ENCODE data around the gene MAPK14.

The MAPK14 gene

GRCh38 chr6:36035225-36035624 is 7.6 kb downstream of the MAPK14 start:
- in situ Hi-C loops (cut with HindIII; ENCODE audit: low sequenced_read_pairs): no loop called here

GRCh38 chr6:36038120-36038876 is 10.7 kb downstream of the MAPK14 start:
- in situ Hi-C loops (cut with HindIII; ENCODE audit: low sequenced_read_pairs): no loop called here

GRCh38 chr6:36039112-36039511 is 11.5 kb downstream of the MAPK14 start:
- in situ Hi-C loops (cut with HindIII; ENCODE audit: low sequenced_read_pairs): no loop called here

GRCh38 chr6:36040958-36041357 is 13.3 kb downstream of the MAPK14 start:
- in situ Hi-C loops (cut with HindIII; ENCODE audit: low sequenced_read_pairs): no loop called here

- in situ Hi-C loops (cut with HindIII; ENCODE audit: low sequenced_read_pairs): no loop called here
Observed at GRCh38 chr6:36042618-36043260, 15.1 kb downstream of the MAPK14 start.

GRCh38 chr6:36049582-36049981 is 22.0 kb downstream of the MAPK14 start:
- in situ Hi-C loops (cut with HindIII; ENCODE audit: low sequenced_read_pairs): no loop called here

- in situ Hi-C loops (cut with HindIII; ENCODE audit: low sequenced_read_pairs): no loop called here
Observed at GRCh38 chr6:36050305-36050704, 22.7 kb downstream of the MAPK14 start.

GRCh38 chr6:36050947-36051710 is 23.5 kb downstream of the MAPK14 start:
- in situ Hi-C loops (cut with HindIII; ENCODE audit: low sequenced_read_pairs): no loop called here

GRCh38 chr6:36052097-36052496 is 24.5 kb downstream of the MAPK14 start:
- in situ Hi-C loops (cut with HindIII; ENCODE audit: low sequenced_read_pairs): no loop called here

- in situ Hi-C loops (cut with HindIII; ENCODE audit: low sequenced_read_pairs): no loop called here
Observed at GRCh38 chr6:36053878-36054277, 26.3 kb downstream of the MAPK14 start.

GRCh38 chr6:36054415-36054814 is 26.8 kb downstream of the MAPK14 start:
- in situ Hi-C loops (cut with HindIII; ENCODE audit: low sequenced_read_pairs): no loop called here

- in situ Hi-C loops (cut with HindIII; ENCODE audit: low sequenced_read_pairs): no loop called here
Observed at GRCh38 chr6:36054956-36055355, 27.3 kb downstream of the MAPK14 start.

- in situ Hi-C loops (cut with HindIII; ENCODE audit: low sequenced_read_pairs): no loop called here
Observed at GRCh38 chr6:36056178-36056577, 28.6 kb downstream of the MAPK14 start.

GRCh38 chr6:36061236-36061635 is 33.6 kb downstream of the MAPK14 start:
- in situ Hi-C loops (cut with HindIII; ENCODE audit: low sequenced_read_pairs): no loop called here

- in situ Hi-C loops (cut with HindIII; ENCODE audit: low sequenced_read_pairs): no loop called here
Observed at GRCh38 chr6:36062247-36062646, 34.6 kb downstream of the MAPK14 start.

- in situ Hi-C loops (cut with HindIII; ENCODE audit: low sequenced_read_pairs): no loop called here
Observed at GRCh38 chr6:36063318-36064060, 35.9 kb downstream of the MAPK14 start.

- in situ Hi-C loops (cut with HindIII; ENCODE audit: low sequenced_read_pairs): no loop called here
Observed at GRCh38 chr6:36064770-36065396, 37.3 kb downstream of the MAPK14 start.

- in situ Hi-C loops (cut with HindIII; ENCODE audit: low sequenced_read_pairs): no loop called here
Observed at GRCh38 chr6:36065916-36066315, 38.3 kb downstream of the MAPK14 start.

GRCh38 chr6:36066817-36067216 is 39.2 kb downstream of the MAPK14 start:
- in situ Hi-C loops (cut with HindIII; ENCODE audit: low sequenced_read_pairs): no loop called here

- in situ Hi-C loops (cut with HindIII; ENCODE audit: low sequenced_read_pairs): no loop called here
Observed at GRCh38 chr6:36067374-36068011, 39.9 kb downstream of the MAPK14 start.

Measured in endothelial cell of hepatic sinusoid (primary cell).